ENCODE measurements around the gene PSMA7.
A peak's percentile ranks its signal among the peaks of the same experiment; 100 is the strongest.

Gene PSMA7

GRCh38 chr20:62143957-62144825, 997 bp upstream of the PSMA7 start:
- no peak for TF ChIP-seq CTCF (IDR thresholded peaks at IDR 0.05; ENCODE audit: borderline replicate concordance, control extremely low read depth, extremely low read depth, insufficient read depth, missing control alignments)
- in situ Hi-C loops (cut with MboI; ENCODE audit: low sequenced_read_pairs, unreplicated experiment): loop anchor here (10.0 kb wide), 1 partner anchor 129 kb away; no protein-coding TSS in a partner anchor
- DNase-seq (ENCODE audit: low spot score): peak; percentile 79

- in situ Hi-C loops (cut with MboI; ENCODE audit: low sequenced_read_pairs, unreplicated experiment): loop anchor here (10.0 kb wide), 1 partner anchor 128 kb away; no protein-coding TSS in a partner anchor
- DNase-seq (ENCODE audit: low spot score): no peak
- no peak for TF ChIP-seq CTCF (IDR thresholded peaks at IDR 0.05; ENCODE audit: borderline replicate concordance, control extremely low read depth, extremely low read depth, insufficient read depth, missing control alignments)
These were observed 728 bp downstream of the PSMA7 start for GRCh38 chr20:62142252-62143080.

- in situ Hi-C loops (cut with MboI; ENCODE audit: low sequenced_read_pairs, unreplicated experiment): loop anchor here (10.0 kb wide), 1 partner anchor 127 kb away; no protein-coding TSS in a partner anchor
- no peak for DNase-seq (ENCODE audit: low spot score)
- TF ChIP-seq CTCF (IDR thresholded peaks at IDR 0.05; ENCODE audit: borderline replicate concordance, control extremely low read depth, extremely low read depth, insufficient read depth, missing control alignments): peak; percentile 36
These were observed 1.6 kb downstream of the PSMA7 start for GRCh38 chr20:62141397-62142251.

GRCh38 chr20:62141043-62141396, 2.2 kb downstream of the PSMA7 start:
- no peak for DNase-seq (ENCODE audit: low spot score)
- in situ Hi-C loops (cut with MboI; ENCODE audit: low sequenced_read_pairs, unreplicated experiment): loop anchor here (10.0 kb wide), 1 partner anchor 126 kb away; no protein-coding TSS in a partner anchor
- no peak for TF ChIP-seq CTCF (IDR thresholded peaks at IDR 0.05; ENCODE audit: borderline replicate concordance, control extremely low read depth, extremely low read depth, insufficient read depth, missing control alignments)

- DNase-seq (ENCODE audit: low spot score): no peak
- no peak for TF ChIP-seq CTCF (IDR thresholded peaks at IDR 0.05; ENCODE audit: borderline replicate concordance, control extremely low read depth, extremely low read depth, insufficient read depth, missing control alignments)
- in situ Hi-C loops (cut with MboI; ENCODE audit: low sequenced_read_pairs, unreplicated experiment): loop anchor here (10.0 kb wide), 1 partner anchor 125 kb away; no protein-coding TSS in a partner anchor
These were observed 3.6 kb downstream of the PSMA7 start for GRCh38 chr20:62139636-62140035.

- in situ Hi-C loops (cut with MboI; ENCODE audit: low sequenced_read_pairs, unreplicated experiment): no loop called here
- no peak for DNase-seq (ENCODE audit: low spot score)
- TF ChIP-seq CTCF (IDR thresholded peaks at IDR 0.05; ENCODE audit: borderline replicate concordance, control extremely low read depth, extremely low read depth, insufficient read depth, missing control alignments): no peak
These were observed 4.3 kb downstream of the PSMA7 start for GRCh38 chr20:62138912-62139311.

All from GM13976 (cell line).